OCI-LY3 (cell line): ENCODE data around the gene LMO7.

Experiments used
- EZH2phosphoT487 ChIP-seq: fragments of 200-600 bp; shearing (Covaris generic); IDR thresholded peaks from 2 replicates; pipeline ENCODE4 v1.6.1; 2018; ENCODE audit warnings: antibody characterized with exemption, mixed run types, low read depth
- TF ChIP-seq, protein P1 (sequence below): fragments of 200-600, 300-600 bp; sonication (generic); IDR thresholded peaks from 2 replicates; pipeline ENCODE4 v1.5.1; 2014; ENCODE audit warnings: antibody characterized with exemption, low read length, low read depth

DNA sequence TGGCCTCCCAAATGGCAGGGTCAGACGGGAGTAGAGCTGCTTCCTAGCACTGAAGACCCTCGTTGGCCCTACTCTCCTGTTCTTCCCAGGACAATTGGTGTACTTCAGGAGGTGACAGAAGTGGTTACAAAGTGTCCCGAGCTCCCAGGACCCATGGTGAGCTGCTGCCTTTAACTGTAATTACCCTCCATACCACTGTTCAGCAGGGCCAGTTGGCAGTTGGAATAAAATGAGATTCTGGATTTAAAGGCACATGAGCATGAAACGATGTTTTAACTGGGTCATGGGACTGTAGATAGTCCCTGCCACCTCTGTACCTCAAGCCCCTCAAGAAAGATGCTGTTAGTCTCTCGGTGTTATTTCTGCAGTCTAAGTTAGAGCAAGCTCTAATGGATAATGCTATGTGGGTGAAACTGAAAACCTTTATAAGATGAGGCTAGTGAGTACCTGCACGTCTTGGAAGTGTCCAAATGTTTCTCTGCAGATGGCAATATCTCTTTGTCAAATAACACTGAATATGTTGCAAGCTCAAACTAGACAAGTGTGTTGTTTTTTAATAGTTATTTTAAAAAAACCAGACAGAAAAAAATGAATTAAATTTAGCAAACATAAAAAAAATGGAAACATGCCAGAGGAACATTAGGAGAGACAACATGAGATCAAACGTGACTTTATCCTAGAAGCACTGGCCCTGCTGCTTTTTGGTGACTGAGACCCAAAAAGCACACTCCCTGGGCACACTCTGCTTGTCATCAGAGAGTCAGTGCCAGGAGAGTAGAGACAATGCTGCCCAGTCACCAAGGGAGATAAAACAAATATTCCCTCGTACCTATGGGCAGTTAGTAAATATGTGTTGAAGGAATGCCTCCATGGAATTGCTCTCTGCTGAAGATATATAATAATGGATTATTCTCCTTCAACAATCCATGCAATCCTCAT is 266.3 kb downstream of the LMO7 start:
- TF ChIP-seq, protein P1, sequence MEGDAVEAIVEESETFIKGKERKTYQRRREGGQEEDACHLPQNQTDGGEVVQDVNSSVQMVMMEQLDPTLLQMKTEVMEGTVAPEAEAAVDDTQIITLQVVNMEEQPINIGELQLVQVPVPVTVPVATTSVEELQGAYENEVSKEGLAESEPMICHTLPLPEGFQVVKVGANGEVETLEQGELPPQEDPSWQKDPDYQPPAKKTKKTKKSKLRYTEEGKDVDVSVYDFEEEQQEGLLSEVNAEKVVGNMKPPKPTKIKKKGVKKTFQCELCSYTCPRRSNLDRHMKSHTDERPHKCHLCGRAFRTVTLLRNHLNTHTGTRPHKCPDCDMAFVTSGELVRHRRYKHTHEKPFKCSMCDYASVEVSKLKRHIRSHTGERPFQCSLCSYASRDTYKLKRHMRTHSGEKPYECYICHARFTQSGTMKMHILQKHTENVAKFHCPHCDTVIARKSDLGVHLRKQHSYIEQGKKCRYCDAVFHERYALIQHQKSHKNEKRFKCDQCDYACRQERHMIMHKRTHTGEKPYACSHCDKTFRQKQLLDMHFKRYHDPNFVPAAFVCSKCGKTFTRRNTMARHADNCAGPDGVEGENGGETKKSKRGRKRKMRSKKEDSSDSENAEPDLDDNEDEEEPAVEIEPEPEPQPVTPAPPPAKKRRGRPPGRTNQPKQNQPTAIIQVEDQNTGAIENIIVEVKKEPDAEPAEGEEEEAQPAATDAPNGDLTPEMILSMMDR = no peak
- TF ChIP-seq EZH2phosphoT487 = no peak
